HG03196 (cell line): ENCODE results near the gene R3HDM4.

Experiments
- ATAC-seq: cut with Tn5 transposase; IDR thresholded peaks from one replicate; pipeline ENCODE4 v1.9.1; 2021; ENCODE audit not compliant: unreplicated experiment

The R3HDM4 gene

GRCh38 chr19:932648-933552 lies 19.9 kb upstream of the R3HDM4 start:
- no peak for ATAC-seq

- no peak for ATAC-seq
Measured at GRCh38 chr19:931860-932647, 19.0 kb upstream of the R3HDM4 start.

- no peak for ATAC-seq
Measured at GRCh38 chr19:929891-930258, 16.9 kb upstream of the R3HDM4 start.

GRCh38 chr19:929203-929890 lies 16.3 kb upstream of the R3HDM4 start:
- ATAC-seq, result no peak

GRCh38 chr19:928471-929202 lies 15.6 kb upstream of the R3HDM4 start:
- ATAC-seq, result no peak

- no peak for ATAC-seq
Measured at GRCh38 chr19:927780-928401, 14.9 kb upstream of the R3HDM4 start.

- ATAC-seq, result no peak
Measured at GRCh38 chr19:927351-927779, 14.3 kb upstream of the R3HDM4 start.

GRCh38 chr19:926589-927350 lies 13.8 kb upstream of the R3HDM4 start:
- no peak for ATAC-seq

- ATAC-seq, result no peak
Measured at GRCh38 chr19:926323-926588, 13.2 kb upstream of the R3HDM4 start.

- peak; percentile 39 for ATAC-seq
Measured at GRCh38 chr19:925526-926322, 12.7 kb upstream of the R3HDM4 start, which contains the start of gene ARID3A. Gene ARID3A, plus strand, starts transcription at chr19:926035. Its CDS starts 3,494 bp downstream, at chr19:929529.

GRCh38 chr19:925087-925525 lies 12.1 kb upstream of the R3HDM4 start:
- peak; percentile 32 for ATAC-seq

- peak; percentile 1 for ATAC-seq
Measured at GRCh38 chr19:924553-925086, 11.6 kb upstream of the R3HDM4 start.

- no peak for ATAC-seq
Measured at GRCh38 chr19:920051-920864, 7.2 kb upstream of the R3HDM4 start.

- no peak for ATAC-seq
Measured at GRCh38 chr19:919199-920050, 6.4 kb upstream of the R3HDM4 start.

- no peak for ATAC-seq
Measured at GRCh38 chr19:918481-919198, 5.6 kb upstream of the R3HDM4 start.

- ATAC-seq, result no peak
Measured at GRCh38 chr19:918152-918437, 5.1 kb upstream of the R3HDM4 start.
